Stimulated activated CD8-positive, alpha-beta memory T cell treated with anti-CD3 and anti-CD28 coated beads, Interleukin-15, amount 100 ng/mL, for 1 hour (primary cell): ENCODE results near the gene SYT1.

Experiments
- DNase-seq: peaks from one replicate; pipeline ENCODE4 v3.0.0-alpha.2; 2020; ENCODE audit warnings: low read depth

Gene SYT1

DNA sequence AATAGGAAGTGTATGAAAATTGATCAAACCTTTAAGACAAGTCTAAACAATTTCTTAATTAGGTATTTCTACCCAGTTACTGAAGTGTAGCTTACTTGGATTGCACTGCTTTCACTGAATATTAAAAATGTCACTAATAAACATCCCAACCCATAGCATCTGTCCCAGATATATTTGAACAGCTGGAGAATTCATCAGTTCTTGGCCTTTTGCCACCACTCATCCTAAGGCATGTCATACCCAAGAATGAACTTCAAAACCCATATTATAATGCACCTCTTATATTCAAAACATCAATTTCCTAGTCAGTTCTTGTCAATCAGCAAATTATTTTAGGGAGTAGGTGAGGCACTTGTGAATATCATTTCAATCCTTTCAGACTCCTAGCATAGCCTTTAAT is 433.9 kb downstream of the SYT1 start:
- no peak for DNase-seq

DNA sequence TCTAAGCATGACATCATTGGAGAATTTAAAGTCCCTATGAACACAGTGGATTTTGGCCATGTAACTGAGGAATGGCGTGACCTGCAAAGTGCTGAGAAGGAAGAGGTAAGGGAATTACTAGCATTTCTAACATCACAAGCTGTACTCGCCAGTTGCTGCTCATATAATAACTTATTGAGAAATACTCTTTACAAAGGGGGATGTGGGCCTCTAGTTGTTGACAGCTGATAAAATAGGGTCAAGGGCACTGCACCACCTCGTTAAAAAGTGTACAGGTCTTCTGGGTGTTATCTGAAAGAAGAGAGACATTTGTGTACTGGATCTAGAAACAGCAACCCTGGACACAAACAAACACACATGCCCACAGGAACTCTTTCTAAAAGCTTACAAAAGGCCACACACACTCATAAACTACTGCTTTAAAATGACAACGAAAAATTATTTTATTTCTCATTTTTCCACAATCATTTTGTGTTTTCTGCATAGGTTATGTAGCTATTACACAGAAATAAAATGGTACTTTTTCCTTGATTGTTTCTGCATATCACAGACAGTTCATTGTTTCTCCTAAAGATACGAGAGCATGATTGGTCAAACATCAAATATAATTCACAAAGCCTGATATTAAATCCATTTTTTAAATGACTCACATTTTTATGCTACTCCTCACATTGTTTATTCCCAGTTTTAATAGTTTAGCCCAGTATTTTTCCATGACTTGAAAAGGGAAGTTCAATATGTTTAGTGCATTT is 435.0 kb downstream of the SYT1 start:
- DNase-seq = no peak

DNA sequence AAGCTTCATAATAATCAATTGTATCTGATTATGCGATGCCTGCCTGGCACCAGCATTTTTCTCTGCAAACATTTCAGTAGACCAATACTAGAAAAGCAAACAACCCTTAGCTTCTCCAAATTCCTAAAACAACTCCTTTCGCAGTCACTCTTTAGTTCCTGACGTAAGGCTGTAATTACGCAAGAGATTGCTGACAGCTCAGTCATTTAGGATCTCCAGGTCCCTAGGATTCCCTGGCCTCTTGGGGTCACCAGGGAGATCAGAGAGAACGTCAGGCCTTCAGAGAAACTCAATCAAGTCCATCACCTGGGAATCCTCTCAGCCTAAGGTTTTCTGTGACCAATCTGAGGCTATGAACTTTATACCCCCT is 435.6 kb downstream of the SYT1 start:
- no peak for DNase-seq

DNA sequence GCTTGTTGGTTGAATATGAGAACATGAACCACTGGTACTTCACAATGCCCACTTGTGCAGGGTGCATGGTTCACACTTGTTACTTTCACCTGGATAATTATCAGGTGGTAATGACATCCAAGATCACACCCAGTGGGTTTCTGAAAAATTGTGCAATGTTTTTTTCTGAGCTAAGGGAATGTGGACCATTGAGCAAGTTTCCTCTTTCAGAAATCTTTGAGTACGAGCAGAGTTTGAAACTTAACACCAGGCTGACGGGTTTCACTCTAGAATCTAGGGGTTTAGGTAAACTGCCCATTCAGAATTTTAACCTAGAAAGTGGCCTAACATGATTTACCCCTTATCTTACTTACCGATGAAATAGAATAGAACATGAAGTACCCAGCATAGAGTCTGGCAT is 436.6 kb downstream of the SYT1 start:
- DNase-seq = no peak

DNA sequence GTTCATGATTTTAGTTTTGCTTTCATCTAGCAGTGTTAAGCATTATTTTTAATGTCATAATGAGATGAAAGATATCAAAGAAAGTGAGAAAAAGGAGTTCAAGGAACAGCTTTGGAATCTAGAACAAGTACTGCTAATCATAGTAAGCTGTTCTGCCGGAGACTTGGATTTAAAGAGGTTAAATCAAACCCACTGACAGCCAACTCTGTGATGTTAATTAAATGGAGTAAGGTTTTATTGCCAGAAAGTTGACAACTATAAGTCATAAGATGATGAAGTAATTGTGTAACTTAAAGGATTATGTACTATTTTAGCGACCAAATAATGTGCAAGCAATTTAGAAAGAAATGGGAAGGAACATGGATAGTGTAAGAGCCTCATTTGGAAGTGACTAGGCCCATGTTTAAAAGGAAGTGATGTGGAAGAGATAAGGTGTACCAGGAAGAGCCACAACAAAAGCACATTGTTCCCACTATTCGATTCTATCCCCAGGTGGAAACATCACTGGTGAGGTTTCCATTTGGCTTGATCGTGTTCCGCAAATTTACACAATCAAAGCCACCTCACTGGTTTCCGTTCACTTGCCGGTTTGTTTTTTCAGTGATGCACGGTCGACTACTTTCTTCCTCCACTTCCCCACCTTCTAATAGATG is 437.7 kb downstream of the SYT1 start:
- DNase-seq = no peak

DNA sequence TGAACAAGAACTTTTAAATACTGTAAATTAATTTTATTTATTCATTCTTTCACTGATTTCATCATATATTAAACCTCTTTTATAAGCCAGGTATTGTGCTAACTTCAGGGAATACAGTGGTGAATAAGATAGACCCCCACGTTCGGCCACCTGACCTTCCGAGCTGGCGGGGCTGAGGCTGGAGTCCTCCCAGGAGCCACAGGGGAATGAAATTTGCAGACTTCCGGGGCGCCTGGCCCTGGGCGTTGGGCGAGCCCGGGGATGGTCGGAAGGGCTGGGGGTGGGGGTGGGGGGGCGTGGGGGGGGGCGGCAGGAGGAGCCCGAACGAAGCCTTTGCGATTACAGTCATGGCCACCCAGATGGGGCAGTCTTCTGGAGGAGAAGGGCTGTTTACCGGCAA is 442.8 kb downstream of the SYT1 start:
- no peak for DNase-seq

DNA sequence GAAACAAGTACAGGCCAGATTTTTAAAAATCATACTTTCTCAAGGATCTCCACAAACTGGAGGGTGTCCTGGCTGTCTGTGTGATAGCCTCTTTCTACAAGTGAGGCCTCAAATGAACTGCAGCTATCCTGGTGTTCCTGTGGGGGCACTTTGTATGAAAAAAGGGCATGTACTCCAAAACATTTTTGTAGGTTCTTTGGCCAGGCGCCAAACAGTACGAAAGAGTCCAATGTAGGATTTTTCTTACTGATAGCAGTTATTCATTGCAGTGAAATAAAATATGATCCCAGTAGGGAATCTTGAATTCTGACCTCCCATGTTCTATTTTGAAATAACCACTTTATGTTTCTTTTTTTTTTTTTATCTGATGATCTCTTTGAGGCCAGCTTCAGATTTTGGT is 444.5 kb downstream of the SYT1 start:
- no peak for DNase-seq

DNA sequence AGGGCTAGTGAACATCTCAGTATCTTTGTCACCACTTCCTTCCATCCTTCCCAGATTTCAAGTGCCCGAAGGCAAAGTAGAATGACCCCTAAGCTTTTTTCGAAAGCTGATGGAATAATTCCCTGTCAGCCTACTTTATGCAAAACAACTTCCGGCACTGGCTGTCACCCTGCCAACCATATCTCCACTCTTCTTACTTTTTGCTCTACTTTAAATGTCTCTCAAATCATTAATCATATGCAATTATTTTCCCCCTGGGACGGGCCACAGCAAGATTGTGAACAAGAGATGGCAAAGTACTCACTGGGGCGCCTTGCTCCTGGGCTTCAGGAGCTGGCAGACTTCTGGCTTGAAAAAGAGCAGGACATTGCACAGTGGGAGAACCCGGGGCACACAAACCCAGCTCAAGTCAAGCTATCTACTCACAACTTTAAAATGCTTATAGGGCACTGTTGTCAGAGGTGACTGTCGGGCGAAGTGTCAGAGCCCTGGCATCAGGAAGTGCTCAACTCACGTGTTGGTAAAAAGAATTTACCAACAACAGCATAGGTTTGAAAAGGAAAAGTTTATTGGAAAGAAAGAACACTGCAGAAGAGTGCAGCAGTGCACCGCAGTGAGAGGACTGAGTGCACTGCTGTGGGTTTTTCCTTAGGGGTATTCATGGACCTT is 452.7 kb downstream of the SYT1 start:
- no peak for DNase-seq

DNA sequence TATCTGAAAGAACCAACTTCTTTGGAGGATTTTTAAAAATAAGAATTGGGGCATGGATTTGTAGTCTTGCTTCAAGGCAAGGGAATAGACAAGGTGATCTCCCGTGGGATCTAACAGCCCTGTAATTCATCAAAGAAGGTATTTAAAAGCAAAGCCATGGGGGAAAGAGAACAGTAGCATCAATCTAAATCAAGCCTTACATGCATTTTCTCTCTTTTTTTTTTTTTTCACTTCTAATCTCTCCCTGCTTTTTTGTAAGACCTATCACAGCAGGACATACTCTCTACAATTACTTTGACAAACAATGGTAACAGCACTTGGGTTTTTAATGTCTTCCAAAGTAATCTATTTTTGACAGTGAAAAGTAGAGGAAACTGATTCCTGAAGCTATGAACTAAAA is 458.3 kb downstream of the SYT1 start:
- DNase-seq = no peak

DNA sequence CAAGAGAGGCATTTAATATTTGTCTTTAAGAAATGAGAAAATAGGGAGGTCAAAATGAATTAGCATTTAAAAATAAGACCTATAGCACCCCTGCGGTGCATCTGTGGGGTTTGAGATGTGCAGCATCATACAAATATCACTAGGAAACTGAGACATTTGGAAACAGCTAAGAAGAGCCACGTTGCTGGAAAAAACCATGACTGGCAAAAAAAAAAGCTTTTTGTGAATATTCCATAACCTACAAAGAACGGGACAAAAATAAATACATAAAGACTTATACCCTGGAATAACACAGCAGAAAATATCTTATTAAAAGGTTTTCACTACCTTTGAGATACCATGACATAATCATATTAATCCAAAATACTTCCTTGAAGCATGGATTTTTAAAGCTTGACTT is 460.0 kb downstream of the SYT1 start:
- no peak for DNase-seq

DNA sequence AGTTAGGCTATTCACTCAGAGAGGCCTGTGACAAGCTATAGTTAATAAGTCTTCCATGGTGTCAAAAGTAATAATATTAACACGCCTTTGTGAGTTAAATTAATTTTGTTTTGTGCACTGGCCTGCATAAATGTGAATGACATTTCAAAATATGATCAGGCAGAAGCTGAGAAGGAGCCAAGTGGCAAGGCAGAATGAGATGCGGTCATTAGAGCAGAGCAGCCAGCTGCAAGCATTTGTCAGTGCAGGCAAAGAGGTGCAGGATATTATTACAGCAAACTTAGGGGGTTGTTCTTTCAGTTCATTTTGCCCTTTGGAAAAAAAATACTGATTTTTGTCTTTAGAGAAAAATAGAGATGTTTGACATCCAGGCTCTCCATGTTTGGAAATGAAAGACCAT is 461.6 kb downstream of the SYT1 start:
- DNase-seq = no peak

DNA sequence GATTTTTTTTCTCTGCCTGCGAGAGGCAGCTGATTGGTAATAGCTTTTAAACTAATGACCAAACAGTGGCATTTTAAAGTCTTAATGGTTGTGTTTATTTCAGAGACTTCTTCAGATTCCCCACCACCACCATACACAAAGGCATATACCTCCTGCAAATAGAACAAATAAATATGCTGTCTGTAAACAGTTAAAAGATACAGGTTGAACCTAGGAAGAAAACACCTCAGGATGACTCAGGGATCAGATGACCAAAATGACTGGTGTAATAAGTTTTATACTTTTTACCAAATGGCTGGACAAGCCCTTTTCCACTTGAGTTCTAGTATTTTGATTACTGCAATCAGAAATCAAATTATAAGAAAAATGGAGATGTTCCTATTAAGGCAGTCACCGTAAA is 462.1 kb downstream of the SYT1 start:
- DNase-seq = no peak

DNA sequence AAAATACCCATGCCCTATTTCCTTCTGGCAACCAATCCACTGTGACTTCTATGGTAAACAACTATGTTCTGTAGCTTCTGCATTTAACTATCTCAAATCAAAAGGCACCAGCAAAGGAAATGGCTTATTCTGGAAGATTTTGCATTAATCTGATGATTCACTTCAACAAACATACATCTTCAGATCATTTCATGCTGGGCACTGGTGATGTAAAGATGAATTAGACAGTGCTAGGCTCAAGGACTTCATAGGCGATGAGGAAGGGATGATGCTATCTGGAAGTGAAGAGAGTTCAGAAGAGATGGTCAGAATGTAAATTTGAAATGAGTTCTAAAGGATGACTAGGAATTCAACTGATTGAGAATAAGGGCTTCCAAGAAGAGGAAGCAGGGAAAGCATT is 462.9 kb downstream of the SYT1 start:
- DNase-seq = no peak

DNA sequence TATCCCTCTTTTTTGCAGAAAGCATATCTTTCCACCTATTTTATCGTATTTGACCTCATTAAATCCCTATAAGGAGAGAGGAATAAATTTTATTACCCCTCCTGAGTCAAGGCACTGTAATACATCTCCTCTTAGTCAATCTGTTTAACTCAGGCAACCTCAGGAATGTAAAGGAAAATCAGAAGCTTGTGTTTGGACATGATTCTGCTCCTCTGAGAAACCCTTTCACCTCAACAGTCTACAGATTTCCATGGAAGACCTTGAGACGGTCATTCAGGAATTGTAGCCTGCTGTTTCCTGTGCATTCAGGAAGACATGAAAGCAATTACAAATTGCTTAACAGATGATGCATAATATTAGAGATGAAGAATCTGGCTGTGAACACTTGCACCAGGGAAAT is 465.4 kb downstream of the SYT1 start:
- no peak for DNase-seq

DNA sequence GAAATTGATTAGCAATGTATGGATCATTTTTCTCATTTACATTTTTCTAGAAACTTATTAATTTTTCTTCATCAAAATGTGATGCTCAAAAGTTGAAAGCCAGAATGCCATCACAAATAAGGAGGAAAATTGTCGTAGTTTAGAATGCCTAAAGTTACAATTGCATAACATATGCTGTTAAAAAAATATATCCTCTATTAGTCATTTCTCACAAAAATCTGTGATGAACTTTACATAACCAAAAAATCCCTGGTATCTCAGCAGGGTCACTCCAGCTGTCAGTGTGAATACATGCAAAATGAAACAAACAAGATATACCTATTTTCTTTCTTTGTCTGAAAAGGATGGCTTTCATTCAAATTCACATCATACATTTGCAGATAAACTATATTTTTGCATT is 467.3 kb downstream of the SYT1 start:
- DNase-seq = no peak

DNA sequence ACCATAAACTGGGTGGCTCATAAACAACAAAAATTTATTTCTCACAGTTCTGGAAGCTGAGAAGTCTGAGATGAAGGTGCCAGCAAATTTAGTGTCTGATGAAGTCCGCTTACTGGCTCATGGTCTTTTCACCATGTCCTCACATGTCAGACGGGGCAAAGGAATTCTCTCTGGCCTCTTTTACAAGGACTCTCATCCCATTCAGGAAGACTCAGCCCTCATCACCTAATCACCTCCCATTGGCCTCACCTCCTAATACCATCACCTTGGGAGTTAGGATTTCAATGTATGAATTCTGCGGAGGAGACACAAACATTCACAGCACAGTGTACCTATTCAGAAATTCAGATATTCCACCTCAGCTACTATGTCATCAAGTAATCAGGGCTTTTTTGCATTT is 468.6 kb downstream of the SYT1 start:
- DNase-seq = no peak

DNA sequence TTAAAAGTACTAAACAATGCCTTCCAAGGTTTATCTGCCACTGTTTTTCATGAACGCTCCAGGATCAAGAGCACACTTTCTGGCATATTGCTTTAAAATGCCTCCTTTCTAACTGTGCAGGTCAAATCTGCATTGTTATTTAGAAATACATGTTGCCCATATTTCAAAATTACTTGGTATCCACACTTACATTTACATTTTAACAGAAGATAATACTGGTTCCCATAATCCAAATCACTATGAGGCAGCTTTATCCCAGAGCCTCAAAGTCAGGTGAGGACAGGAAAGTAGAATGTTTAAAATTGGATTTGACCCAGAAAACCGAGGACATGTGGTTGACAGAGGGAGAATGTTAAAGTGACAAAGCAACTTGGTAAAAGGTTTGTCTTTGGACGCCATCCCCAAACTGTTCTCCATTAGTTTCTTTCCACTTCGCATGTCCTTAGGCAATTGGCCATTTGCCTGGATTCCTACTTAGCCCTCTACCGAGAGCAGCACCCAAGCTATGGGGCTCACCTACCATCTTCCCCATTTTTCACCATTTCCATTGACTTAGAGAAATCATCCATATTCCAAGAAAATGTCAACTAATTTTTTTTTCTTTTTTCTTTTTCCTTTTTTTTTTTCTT is 473.2 kb downstream of the SYT1 start:
- DNase-seq = no peak

DNA sequence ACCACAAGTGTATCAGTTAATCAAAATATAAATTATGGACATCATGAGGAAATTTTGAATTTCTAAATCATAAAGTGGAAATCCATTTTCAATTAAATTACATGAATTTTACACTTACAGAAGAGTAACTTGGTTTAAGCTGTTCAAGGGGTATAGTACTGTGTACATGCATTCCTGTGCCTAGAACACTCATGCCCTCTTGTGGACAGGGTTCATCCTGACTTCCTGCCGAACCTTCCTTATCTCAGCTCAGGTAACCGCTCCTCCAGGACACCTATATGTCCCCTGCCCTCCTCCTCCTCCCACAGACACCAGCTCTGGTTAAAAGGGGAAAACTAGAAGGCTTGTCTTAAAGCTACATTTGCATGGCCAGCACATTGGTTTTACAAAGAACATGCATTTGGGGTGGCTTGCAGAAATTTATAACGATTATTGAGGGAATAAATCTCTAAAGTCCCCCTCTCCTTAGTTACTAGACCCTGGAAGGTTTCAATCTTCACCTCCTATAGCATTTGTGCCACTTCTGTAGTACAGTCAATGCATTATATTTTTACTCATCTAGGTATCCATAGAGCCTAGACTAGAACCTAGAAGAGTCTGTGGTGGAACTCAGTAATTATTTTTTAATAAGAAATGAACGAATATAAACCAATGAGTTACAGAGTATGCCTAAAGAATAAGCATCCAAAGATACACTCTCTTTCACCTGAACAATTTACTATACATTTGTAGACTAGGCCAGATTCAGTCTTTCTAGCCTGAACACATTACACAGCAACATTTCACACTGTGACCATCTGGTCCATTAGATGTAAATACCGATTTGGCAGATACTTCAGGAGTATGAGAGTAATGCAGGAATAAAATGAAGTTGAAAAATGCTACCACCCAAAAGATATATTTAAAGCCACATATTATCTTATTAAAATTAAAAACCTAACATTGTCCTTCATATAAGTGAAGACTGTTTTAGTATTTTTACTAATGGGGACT is 480.6 kb downstream of the SYT1 start:
- no peak for DNase-seq

DNA sequence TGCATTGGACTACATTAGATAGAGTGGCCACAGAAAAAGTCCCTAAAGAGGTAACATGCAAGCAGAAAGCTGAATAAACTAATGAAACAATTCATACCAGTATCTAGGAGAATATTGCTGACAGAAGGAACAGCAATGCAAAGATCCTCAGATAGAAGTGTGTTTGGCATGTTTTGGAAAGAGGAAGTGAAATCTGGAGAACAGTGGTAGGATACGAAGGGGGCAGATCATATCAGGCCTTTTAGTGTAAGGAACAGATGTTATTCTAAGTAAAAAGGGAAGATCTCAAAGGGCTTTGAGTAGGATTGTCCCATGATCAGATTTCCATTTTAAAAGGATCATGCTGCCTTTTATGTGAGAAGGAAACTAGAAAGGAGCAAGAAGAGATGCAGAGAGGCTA is 483.3 kb downstream of the SYT1 start:
- no peak for DNase-seq

DNA sequence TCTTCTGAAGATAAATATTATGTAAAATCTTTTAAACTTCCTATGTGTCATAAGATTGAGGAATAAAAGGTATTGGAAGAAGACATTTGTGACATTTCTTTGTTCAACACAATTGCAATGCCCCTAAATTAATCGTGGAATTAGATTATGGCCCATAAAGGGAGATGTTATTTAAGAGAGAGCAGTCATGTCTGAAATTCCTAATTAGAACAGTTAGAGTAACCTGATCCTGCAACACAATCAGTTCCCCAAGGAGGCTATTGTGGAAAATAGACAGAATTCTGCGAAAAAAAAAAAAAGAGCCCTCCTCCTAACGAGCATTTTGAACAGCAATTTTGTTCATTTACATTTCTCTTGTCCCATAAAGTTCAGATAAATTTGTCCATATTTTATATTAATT is 486.7 kb downstream of the SYT1 start:
- no peak for DNase-seq

DNA sequence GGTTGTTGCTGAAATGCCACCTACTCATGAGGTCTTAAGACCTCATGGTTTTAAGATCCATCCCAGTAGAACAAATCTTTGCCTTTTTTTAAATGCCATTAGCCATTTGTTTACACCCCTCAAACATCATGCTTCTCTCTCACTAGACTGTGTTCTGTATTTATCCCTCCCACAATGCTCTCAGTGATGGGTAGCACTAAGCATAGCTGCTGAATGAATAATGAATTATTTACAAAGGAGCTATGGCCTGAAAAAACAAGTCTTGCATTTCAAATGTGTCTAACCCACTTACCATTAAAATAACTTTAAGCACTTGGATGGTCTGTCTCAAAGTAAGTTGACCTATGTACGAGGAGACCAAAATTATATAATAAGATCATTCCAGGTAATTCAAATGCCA is 491.6 kb downstream of the SYT1 start:
- no peak for DNase-seq

DNA sequence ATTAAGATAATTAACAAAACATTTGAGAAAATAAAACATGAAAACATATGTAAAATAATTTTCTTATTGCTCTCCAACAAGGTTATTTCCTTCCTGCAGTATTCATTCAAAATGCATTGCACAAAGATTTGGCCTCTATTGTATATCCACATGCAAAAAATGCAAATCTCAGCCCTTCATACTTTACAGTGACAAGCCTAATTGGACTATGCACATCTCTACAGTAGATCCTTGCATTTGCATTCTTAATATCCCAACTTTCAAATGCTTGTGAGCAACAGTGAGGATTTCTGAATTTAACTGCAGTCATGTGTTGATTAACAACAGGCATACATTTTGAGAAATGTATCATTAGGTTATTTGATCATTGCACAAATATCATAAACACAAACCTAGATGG is 492.5 kb downstream of the SYT1 start:
- no peak for DNase-seq
